Measurements from ENCODE around the gene CLPTM1L. TPM values are rescaled to one million over a fixed set of nuclear protein-coding genes. Genes with fewer than 3 reads are reported as not detected.

Gene CLPTM1L
- total RNA-seq, 2 donors from 2014 or later, result 68.0 to 89.4 TPM

DNA sequence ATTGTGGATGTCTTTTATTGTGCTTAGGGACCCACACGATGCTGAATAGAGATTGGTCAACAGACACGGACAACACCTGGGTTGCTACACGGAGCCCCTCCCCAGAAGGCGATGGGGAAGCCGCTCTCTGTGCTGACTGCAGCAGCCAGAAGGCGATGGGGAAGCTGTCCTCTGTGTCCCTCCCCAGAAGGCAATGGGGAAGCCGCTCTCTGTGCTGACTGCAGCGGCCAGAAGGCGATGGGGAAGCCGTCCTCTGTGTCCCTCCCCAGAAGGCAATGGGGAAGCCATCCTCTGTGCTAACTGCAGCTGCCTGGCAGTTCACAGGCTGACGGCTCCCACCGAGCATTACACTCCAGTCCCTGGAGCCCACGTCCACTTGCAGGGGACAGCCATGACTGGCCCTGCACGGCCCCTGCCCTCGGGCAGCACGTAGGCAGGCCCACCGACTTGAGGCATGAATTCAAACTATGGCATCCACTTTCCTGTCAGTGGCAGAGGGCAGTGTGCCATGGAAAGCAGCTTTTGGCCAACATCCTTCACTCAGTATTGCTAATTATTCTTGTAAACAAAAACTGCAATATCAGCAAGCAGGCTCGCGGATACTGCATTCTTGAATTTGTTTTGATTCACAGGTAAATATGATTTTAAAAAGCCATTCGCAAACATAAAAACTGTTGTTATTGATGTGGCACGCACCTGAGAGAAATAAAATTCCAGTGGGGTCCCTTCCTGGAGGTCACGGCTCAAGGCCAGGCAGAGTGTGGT lies 48.1 kb upstream of the CLPTM1L start:
- no peaks in the 10 kb centered on the region for H3K9me3 ChIP-seq (ENCODE audit: control insufficient read depth, low read length)
- peaks cover 39% of the 10 kb centered on the region for H3K27me3 ChIP-seq (ENCODE audit: control insufficient read depth, insufficient read depth, low read length, poor library complexity, severe bottlenecking)
- H3K4me3 ChIP-seq (ENCODE audit: low read length), result no peak overlapping the region
- no peaks in the 10 kb centered on the region for H3K9me3 Mint-ChIP-seq
- H3K27ac Mint-ChIP-seq, result no peak overlapping the region
- no peak overlapping the region for H3K9ac ChIP-seq (ENCODE audit: extremely low read depth, low read length, poor library complexity, severe bottlenecking)
- H3K27ac ChIP-seq (ENCODE audit: low read depth, low read length), result no peak overlapping the region
- H3K36me3 ChIP-seq (ENCODE audit: control insufficient read depth, insufficient read depth, low read length), result no peaks in the 10 kb centered on the region
- no peak overlapping the region for H3K4me3 Mint-ChIP-seq
- TF ChIP-seq, protein P1, sequence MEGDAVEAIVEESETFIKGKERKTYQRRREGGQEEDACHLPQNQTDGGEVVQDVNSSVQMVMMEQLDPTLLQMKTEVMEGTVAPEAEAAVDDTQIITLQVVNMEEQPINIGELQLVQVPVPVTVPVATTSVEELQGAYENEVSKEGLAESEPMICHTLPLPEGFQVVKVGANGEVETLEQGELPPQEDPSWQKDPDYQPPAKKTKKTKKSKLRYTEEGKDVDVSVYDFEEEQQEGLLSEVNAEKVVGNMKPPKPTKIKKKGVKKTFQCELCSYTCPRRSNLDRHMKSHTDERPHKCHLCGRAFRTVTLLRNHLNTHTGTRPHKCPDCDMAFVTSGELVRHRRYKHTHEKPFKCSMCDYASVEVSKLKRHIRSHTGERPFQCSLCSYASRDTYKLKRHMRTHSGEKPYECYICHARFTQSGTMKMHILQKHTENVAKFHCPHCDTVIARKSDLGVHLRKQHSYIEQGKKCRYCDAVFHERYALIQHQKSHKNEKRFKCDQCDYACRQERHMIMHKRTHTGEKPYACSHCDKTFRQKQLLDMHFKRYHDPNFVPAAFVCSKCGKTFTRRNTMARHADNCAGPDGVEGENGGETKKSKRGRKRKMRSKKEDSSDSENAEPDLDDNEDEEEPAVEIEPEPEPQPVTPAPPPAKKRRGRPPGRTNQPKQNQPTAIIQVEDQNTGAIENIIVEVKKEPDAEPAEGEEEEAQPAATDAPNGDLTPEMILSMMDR (conservative IDR thresholded peaks at IDR 0.05), result no peak
- WGBS, 2 experiments (ENCODE audit: insufficient coverage in 1 of 2, insufficient read length in 1 of 2), result 85% methylated on average over 19 to 22 of the region's 22 CpGs
- peaks cover 6% of the 10 kb centered on the region for H3K4me1 Mint-ChIP-seq
- no peaks in the 10 kb centered on the region for H3K36me3 Mint-ChIP-seq (ENCODE audit: low read depth)
- no peak for DNase-seq
- H3K4me1 ChIP-seq (ENCODE audit: control insufficient read depth, insufficient read depth, low read length), result no peaks in the 10 kb centered on the region
- peaks cover 28% of the 10 kb centered on the region for H3K27me3 Mint-ChIP-seq (ENCODE audit: insufficient read depth)

DNA sequence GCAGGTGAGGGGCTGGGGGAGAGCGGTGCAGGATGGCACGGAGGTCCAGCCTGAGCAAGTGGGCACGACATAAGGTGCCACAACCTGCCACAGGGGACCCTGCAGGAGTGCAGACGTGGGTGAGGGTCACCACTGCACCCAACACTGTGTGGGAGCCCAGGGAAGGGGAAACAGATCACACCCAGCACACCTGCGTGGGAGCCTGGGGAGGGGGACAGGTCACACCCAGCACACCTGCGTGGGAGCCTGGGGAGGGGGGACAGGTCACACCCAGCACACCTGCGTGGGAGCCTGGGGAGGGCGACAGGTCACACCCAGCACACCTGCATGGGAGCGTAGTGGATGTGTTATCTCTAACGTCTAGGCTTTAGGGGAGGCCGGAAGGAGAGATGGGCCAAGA lies 47.4 kb upstream of the CLPTM1L start:
- no peak overlapping the region for H3K27ac Mint-ChIP-seq
- H3K27me3 ChIP-seq (ENCODE audit: control insufficient read depth, insufficient read depth, low read length, poor library complexity, severe bottlenecking), result peaks cover 39% of the 10 kb centered on the region
- H3K4me3 ChIP-seq (ENCODE audit: low read length), result no peak overlapping the region
- DNase-seq, result no peak
- no peak overlapping the region for H3K27ac ChIP-seq (ENCODE audit: low read depth, low read length)
- H3K4me3 Mint-ChIP-seq, result no peak overlapping the region
- no peaks in the 10 kb centered on the region for H3K36me3 ChIP-seq (ENCODE audit: control insufficient read depth, insufficient read depth, low read length)
- H3K27me3 Mint-ChIP-seq (ENCODE audit: insufficient read depth), result peaks cover 30% of the 10 kb centered on the region
- WGBS, 2 experiments (ENCODE audit: insufficient coverage in 1 of 2, insufficient read length in 1 of 2), result 88 to 89% methylated on average over 7 to 11 of the region's 11 CpGs
- H3K9me3 ChIP-seq (ENCODE audit: control insufficient read depth, low read length), result no peaks in the 10 kb centered on the region
- no peaks in the 10 kb centered on the region for H3K9me3 Mint-ChIP-seq
- TF ChIP-seq, protein P1 (conservative IDR thresholded peaks at IDR 0.05), result no peak
- H3K4me1 ChIP-seq (ENCODE audit: control insufficient read depth, insufficient read depth, low read length), result no peaks in the 10 kb centered on the region
- no peak overlapping the region for H3K9ac ChIP-seq (ENCODE audit: extremely low read depth, low read length, poor library complexity, severe bottlenecking)
- no peaks in the 10 kb centered on the region for H3K36me3 Mint-ChIP-seq (ENCODE audit: low read depth)
- H3K4me1 Mint-ChIP-seq, result peaks cover 6% of the 10 kb centered on the region

DNA sequence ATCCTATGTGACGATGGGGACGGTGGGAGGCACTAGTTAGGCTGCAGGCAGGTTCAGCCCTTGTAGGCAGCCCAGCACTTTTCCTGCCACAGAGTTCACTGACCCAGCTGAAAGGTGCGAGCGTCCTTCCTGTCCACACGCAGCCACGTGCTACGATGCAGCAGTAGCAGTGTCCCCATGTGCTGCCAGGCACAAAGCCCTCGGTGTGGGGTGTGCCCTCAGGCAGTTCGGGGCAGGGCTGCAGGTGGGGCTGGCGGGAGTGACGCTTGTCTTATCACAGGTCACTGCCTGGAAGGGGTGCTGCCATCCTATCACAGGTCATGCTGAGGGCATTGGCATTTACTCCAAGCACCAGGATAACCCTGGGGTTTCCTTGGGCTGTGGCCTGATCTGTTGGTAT lies 46.8 kb upstream of the CLPTM1L start:
- no peak for DNase-seq
- no peak overlapping the region for H3K4me3 ChIP-seq (ENCODE audit: low read length)
- no peak overlapping the region for H3K4me3 Mint-ChIP-seq
- peaks cover 45% of the 10 kb centered on the region for H3K27me3 ChIP-seq (ENCODE audit: control insufficient read depth, insufficient read depth, low read length, poor library complexity, severe bottlenecking)
- H3K9me3 ChIP-seq (ENCODE audit: control insufficient read depth, low read length), result no peaks in the 10 kb centered on the region
- H3K9me3 Mint-ChIP-seq, result no peaks in the 10 kb centered on the region
- TF ChIP-seq, protein P1 (conservative IDR thresholded peaks at IDR 0.05), result no peak
- no peaks in the 10 kb centered on the region for H3K4me1 ChIP-seq (ENCODE audit: control insufficient read depth, insufficient read depth, low read length)
- H3K4me1 Mint-ChIP-seq, result peaks cover 6% of the 10 kb centered on the region
- 86 to 93% methylated on average over 8 to 11 of the region's 11 CpGs for WGBS, 2 experiments (ENCODE audit: insufficient coverage in 1 of 2, insufficient read length in 1 of 2)
- H3K9ac ChIP-seq (ENCODE audit: extremely low read depth, low read length, poor library complexity, severe bottlenecking), result no peak overlapping the region
- peaks cover 36% of the 10 kb centered on the region for H3K27me3 Mint-ChIP-seq (ENCODE audit: insufficient read depth)
- no peaks in the 10 kb centered on the region for H3K36me3 ChIP-seq (ENCODE audit: control insufficient read depth, insufficient read depth, low read length)
- no peak overlapping the region for H3K27ac ChIP-seq (ENCODE audit: low read depth, low read length)
- no peak overlapping the region for H3K27ac Mint-ChIP-seq
- H3K36me3 Mint-ChIP-seq (ENCODE audit: low read depth), result no peaks in the 10 kb centered on the region

Data from endodermal cell (in vitro differentiated cells).